K562 (cell line): Measurements from ENCODE around the gene PAF1. TPM values are rescaled to one million over a fixed set of nuclear protein-coding genes. Genes with fewer than 3 reads are reported as not detected.
A peak's percentile ranks its signal among the peaks of the same experiment; 100 is the strongest.

Experiments
- BDP1 ChIP-seq: IDR thresholded peaks from 3 replicates; pipeline ENCODE4 v1.6.1; 2011; ENCODE audit not compliant: insufficient read length, insufficient read depth
- HMGN3 ChIP-seq: IDR thresholded peaks from 2 replicates; pipeline ENCODE4 v1.6.1; 2011; ENCODE audit warnings: borderline replicate concordance, low read depth, mild to moderate bottlenecking, mixed read lengths, low read length; ENCODE audit not compliant: insufficient read length; ENCODE audit errors: extremely low read depth
- HOXB6 ChIP-seq: fragments of 250-450 bp; sonication (Bioruptor Pico); IDR thresholded peaks from 2 replicates; pipeline ENCODE4 v1.5.1; 2022; ENCODE audit warnings: mild to moderate bottlenecking, borderline replicate concordance
- KDM1A ChIP-seq, 2 experiments: fragments of 450-650 bp; IDR thresholded peaks; 2 replicates each; pipeline ENCODE4 v1.6.1; 2016; ENCODE audit warnings: mild to moderate bottlenecking in 2 of 2
- POLR2B ChIP-seq: fragments of 450-650 bp; IDR thresholded peaks from 2 replicates; pipeline ENCODE4 v1.6.1; 2018; ENCODE audit warnings: low read depth; ENCODE audit not compliant: partially characterized antibody
- RAD21 ChIP-seq, 2 experiments: fragments of 250-450 bp in 1 of 2; fragments of 450-650 bp in 1 of 2; sonication (Bioruptor Pico) in 1 of 2; formaldehyde crosslinking in 1 of 2; IDR thresholded peaks in 1 of 2; conservative IDR thresholded peaks in 1 of 2; 2 replicates each; pipeline versions ENCODE4 v1.4.0 to v1.8.0; 2020 to 2022; ENCODE audit warnings: mild to moderate bottlenecking in 2 of 2, moderate library complexity in 1 of 2
- REST ChIP-seq, 2 experiments: fragments of 450-650 bp; formaldehyde crosslinking in 1 of 2; IDR thresholded peaks; 2 replicates each; pipeline versions ENCODE4 v1.4.0 to v1.6.1; 2014 to 2020; ENCODE audit warnings: mild to moderate bottlenecking in 2 of 2, borderline replicate concordance in 1 of 2, low read depth in 1 of 2
- SMARCE1 ChIP-seq: fragments of 450-650 bp; IDR thresholded peaks from 2 replicates; pipeline ENCODE4 v1.7.1; 2016; ENCODE audit warnings: mild to moderate bottlenecking
- THRA ChIP-seq: fragments of 450-650 bp; IDR thresholded peaks from 2 replicates; pipeline ENCODE4 v1.6.1; 2017; ENCODE audit warnings: mild to moderate bottlenecking, moderate library complexity
- XRCC5 ChIP-seq: fragments of 200-400 bp; formaldehyde crosslinking; IDR thresholded peaks from 2 replicates; pipeline ENCODE4 v1.6.1; 2017; ENCODE audit warnings: low read depth, mild to moderate bottlenecking, low read length
- ZNF696 ChIP-seq: fragments of 250-450 bp; sonication (Bioruptor Pico); conservative IDR thresholded peaks from 2 replicates; pipeline ENCODE4 v1.4.0; 2020; ENCODE audit warnings: mild to moderate bottlenecking, moderate library complexity
- ZNF778 ChIP-seq: fragments of 450-650 bp; formaldehyde crosslinking; IDR thresholded peaks from 2 replicates; pipeline ENCODE4 v1.4.0; 2020; ENCODE audit warnings: mild to moderate bottlenecking, moderate library complexity
- polyA plus RNA-seq, 8 experiments: library from polyadenylated mRNA; depleted of rRNA in 4 of 8; stranded (reverse) in 5 of 8; unstranded in 3 of 8; fragments of >200 nt; fragmentation: Nextera tagmentation in 2 of 8; fragmentation: Illumina TruSeq in 1 of 8; extraction: Ambion mirVana in 2 of 8; extraction: Trizol in 1 of 8; gene quantifications; 2 replicates each; pipeline versions ENCODE4 v1.2.1 to v1.2.3, GENCODE V29; 2011 to 2014; ENCODE audit warnings: inconsistent platforms in 1 of 8, missing spikeins in 1 of 8
- total RNA-seq, 7 experiments: library from RNA; depleted of rRNA in 6 of 7; stranded (reverse); fragments of >200 nt in 6 of 7; fragmentation: Illumina TruSeq in 2 of 7; extraction: Trizol in 2 of 7; gene quantifications; 2 replicates each; pipeline versions ENCODE4 v1.2.1 to v1.2.3, GENCODE V29; 2011 to 2021; ENCODE audit warnings: low replicate concordance in 1 of 7
- TF ChIP-seq, protein P1 (sequence below): sonication (generic); formaldehyde crosslinking; IDR thresholded peaks from 2 replicates; pipeline ENCODE4 v1.5.0; 2020; ENCODE audit warnings: missing genetic modification reagents
- TF ChIP-seq, protein P2 (sequence below): fragments of 450-650 bp; IDR thresholded peaks from 2 replicates; pipeline ENCODE4 v1.6.1; 2016; ENCODE audit warnings: borderline replicate concordance

PAF1 gene
- total and polyA plus RNA-seq, 9 of the 15 experiments (the other 6 are each of a cell fraction or from before 2014, with no cell fraction given): 1.5 to 45.0 (median 33.8) TPM

- no peak for TF ChIP-seq REST (IDR thresholded peaks at IDR 0.05; ENCODE audit: borderline replicate concordance)
- no peak for TF ChIP-seq REST (CRISPR knock-in tag; IDR thresholded peaks at IDR 0.05; ENCODE audit: low read depth)
- TF ChIP-seq, protein P1, sequence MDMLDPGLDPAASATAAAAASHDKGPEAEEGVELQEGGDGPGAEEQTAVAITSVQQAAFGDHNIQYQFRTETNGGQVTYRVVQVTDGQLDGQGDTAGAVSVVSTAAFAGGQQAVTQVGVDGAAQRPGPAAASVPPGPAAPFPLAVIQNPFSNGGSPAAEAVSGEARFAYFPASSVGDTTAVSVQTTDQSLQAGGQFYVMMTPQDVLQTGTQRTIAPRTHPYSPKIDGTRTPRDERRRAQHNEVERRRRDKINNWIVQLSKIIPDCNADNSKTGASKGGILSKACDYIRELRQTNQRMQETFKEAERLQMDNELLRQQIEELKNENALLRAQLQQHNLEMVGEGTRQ (CRISPR knock-in tag): no peak
- peak; percentile 91 to 94 for TF ChIP-seq KDM1A (IDR thresholded peaks at IDR 0.05)
- TF ChIP-seq POLR2B: peak; percentile 68
- no peak for TF ChIP-seq HMGN3
- TF ChIP-seq HOXB6: no peak
- TF ChIP-seq, protein P2, sequence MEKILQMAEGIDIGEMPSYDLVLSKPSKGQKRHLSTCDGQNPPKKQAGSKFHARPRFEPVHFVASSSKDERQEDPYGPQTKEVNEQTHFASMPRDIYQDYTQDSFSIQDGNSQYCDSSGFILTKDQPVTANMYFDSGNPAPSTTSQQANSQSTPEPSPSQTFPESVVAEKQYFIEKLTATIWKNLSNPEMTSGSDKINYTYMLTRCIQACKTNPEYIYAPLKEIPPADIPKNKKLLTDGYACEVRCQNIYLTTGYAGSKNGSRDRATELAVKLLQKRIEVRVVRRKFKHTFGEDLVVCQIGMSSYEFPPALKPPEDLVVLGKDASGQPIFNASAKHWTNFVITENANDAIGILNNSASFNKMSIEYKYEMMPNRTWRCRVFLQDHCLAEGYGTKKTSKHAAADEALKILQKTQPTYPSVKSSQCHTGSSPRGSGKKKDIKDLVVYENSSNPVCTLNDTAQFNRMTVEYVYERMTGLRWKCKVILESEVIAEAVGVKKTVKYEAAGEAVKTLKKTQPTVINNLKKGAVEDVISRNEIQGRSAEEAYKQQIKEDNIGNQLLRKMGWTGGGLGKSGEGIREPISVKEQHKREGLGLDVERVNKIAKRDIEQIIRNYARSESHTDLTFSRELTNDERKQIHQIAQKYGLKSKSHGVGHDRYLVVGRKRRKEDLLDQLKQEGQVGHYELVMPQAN: peak; percentile 51; the same call in 1 of the 2 replicates
- TF ChIP-seq THRA: no peak
- TF ChIP-seq ZNF696: no peak
- peak; percentile 52; the same call in 1 of the 2 replicates for TF ChIP-seq SMARCE1
- TF ChIP-seq XRCC5: no peak
- TF ChIP-seq BDP1: no peak
- no peak for TF ChIP-seq ZNF778 (CRISPR knock-in tag)
- TF ChIP-seq RAD21 (CRISPR knock-in tag; conservative IDR thresholded peaks at IDR 0.05 in 1 of 2, IDR thresholded peaks at IDR 0.05 in 1 of 2): no peak
Observed at GRCh38 chr19:39430675-39431593, 40.0 kb upstream of the PAF1 start (continued).
